GM19455 (cell line): ENCODE measurements around the gene TRIM37.

ENCODE experiments used
- ATAC-seq: cut with Tn5 transposase; IDR thresholded peaks from one replicate; pipeline ENCODE4 v1.9.1; 2021; ENCODE audit not compliant: unreplicated experiment

Gene TRIM37

DNA sequence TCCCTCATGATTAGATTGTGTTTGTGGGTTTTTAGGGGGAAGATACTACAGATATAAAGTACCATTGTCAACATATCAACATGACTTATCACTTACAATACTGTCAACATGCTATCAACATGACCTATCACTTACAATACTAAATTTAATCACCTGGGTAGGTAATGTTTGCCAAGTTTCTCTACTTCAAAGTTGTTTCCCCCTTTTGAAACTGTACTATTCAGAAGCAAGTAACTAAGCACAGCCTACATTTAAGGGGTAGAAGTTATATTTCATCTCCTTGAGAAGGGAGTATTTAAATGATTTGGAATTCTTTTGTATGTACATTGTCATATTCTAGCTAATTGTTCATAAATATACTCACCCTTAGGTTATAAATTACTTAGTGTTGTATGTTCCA, 68.7 kb downstream of the TRIM37 start:
- ATAC-seq, result no peak

DNA sequence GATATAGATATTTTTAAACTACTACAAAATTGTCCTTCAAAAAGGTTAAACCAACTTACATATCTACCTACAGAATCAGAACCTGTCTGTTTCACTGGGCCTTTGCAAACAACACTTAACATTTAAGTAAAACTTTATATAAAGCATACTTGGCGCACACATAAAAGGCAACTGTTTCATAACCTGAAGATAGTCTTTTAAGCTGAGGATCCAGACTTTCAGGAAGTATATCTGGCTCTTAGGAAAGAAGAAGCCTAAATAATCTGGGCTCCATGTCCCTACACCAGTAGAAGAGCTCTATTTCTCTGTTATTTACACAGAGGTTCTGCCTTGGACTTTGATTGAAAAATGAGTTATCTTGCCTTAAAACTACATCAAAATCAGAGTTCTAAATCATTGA, 75.9 kb downstream of the TRIM37 start:
- ATAC-seq, result no peak

DNA sequence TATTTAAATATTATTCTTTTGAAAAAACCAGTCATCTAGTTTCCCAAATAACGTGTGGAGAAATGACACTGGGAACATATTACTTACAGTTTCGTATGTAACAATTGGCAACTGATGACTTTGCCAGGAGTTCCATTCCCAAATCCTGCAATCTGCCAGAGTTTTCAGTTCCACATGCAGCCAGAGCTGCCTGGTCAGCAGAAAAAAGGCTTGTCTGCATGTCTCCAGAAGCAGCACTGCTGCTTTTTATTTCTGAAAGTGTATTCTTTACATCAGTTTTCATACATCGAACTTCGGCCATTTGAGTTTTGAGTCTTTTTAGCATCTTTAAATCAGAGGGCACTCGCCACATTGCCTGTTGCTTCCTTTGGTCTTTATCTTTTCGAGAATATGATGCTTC, 78.4 kb downstream of the TRIM37 start:
- no peak for ATAC-seq

DNA sequence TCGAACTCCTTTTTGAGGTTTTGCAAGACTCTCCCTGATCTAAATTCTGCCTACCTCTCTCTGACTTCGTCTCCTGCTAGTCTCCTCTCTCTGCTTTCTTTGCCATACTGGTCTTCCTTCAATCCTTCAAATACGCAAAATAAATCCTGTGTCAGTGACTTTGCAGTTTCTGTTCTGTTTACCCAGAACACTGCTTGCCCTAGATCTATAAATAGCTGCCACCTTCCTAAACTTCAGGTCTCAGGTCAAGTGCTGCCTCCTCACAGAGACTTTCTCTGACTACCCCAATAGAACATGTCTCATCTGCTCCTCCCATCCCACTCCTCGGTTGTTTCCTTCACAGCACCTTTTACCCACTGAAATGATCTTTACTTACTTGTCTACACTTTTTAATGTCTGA, 78.9 kb downstream of the TRIM37 start:
- no peak for ATAC-seq

DNA sequence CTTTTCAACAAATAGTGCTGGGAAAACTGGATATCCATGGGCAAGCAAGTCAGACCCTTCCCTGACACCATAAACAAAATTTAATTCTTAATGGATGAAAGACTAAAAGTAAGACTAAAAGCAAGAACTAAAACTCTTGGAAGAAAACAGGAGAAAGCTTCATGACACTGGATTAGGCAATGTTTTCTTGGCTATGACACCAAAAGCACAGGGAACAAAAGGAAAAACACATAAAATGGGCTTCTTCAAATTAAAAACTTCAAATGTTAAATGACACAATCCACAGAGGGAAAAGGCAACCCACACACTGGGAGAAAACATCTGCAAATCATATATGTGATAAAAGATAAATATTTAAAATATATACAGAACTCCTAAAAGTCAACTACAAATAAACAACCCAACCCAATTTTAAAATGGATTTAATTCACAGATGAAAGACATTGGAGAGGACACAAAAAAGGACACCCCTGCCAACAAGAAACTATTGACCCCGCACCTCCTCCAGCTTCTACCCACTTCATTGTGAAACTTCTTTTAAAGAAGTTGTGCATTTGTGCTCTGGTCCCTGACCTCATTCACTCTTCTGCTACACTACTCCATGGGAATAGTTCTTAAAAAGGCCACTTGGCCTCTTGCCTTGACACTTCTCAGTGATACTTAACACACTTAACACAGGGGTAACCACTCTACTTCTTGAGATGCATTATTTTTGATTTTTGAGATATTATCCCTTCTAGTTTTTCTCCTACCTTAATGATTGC, 80.3 kb downstream of the TRIM37 start:
- no peak for ATAC-seq

DNA sequence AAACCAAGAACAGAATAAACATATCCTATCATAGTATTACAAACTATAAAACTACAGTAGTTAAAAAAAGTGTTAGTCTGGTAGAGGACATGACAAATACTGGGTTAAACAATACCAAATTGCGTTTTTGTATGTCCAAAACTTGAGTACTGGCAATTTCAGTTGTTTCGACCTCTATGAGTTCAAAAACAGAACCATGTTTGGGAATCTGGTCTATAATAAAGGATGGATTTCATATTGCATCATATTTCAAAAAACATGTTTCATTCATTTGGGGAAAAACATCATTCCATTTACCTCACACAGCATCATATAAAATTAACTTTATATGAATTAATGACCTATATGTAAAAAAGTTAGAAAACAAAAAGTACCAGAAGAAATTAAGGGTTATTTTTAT, 81.8 kb downstream of the TRIM37 start:
- ATAC-seq, result no peak

DNA sequence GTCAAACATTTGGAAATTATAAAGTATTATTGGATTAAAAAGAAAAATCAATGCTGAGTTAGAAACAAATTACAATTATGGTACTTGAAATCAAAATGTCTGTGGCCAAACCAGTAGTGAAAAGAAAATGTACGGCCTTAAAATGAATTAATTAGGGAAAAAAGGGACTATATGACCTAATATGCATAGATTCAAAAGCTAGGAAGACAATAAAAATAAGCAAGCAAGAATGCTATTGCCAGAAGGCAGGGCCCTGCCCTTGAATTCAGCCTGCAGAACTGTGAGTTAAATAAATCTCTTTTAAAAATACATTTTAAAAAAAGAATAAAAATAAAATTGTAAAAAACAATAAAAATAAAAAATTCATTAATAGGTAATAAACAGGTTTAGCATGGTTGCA, 88.7 kb downstream of the TRIM37 start:
- ATAC-seq, result no peak

DNA sequence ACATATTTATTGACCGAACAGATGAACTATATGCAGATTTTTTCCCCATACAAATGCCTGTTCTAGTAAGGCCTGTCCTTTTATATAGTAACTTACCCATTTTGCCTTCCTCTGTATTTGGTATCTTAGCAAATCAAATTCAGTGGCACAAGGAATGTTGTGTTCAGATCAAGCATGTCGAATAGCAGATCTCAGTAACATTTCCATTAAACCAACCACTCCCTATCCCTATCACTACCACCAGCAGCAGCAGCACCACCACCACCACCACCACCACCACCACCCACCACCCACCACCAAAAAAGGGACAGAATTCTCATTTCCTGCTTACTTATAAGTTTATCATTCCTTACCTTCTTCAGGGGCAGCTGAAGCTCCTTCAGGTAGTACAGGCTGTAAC, 94.7 kb downstream of the TRIM37 start:
- ATAC-seq, result no peak

DNA sequence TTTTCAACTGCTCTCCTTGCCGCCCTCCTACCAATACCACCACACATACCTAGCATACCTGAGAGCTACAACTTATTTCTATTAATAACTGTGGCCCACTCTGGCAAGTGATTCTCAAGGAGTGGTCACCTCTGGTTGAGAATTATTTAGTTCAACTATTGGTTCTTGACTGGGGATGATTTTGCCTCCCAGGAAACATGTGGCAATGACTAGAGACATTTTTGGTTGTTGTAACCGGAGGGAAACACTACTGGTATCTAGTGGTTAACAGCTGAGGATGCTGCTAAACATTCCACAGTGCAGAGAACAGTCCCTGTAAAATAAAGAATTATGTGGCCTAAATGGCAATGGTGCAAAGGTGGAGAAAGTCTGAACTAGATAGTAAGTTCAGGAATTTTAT, 96.7 kb downstream of the TRIM37 start:
- no peak for ATAC-seq

DNA sequence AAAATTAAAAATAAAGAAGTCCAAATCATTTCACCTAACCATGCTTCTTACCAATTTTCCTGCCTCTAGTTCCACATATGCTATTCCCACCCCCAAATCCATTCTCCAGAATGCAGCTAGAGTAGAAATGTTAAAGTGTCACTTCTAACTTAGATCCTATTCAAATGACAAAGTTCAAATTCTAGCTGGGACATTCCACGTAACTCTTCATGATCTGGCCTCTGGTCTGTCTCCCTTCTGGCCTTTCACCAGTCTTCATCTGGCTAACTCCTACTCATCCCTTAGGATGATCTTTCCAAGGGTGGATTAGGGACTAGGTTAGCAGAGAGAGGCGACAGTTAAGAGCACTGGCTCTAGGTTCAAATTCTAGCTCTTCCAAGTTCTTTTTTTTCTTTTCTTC, 97.9 kb downstream of the TRIM37 start:
- no peak for ATAC-seq

DNA sequence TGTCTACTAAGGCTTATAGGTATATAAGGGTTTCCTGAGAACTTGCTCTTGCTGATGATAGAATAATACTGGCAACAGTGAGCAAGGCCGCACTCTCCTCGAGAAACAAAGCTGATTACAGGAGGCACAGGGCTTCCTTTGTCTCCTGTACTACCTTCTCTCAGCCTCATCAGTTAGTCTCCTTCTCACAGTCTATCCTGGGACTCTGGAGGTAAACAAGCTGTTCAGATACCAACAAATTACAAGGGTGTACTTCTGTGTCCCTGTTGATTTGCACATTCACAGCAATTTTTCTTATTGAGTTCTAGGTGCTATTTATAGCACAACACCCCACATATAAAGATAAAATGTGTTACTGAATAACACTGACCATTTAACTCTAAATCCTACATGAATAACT, 98.7 kb downstream of the TRIM37 start:
- no peak for ATAC-seq

DNA sequence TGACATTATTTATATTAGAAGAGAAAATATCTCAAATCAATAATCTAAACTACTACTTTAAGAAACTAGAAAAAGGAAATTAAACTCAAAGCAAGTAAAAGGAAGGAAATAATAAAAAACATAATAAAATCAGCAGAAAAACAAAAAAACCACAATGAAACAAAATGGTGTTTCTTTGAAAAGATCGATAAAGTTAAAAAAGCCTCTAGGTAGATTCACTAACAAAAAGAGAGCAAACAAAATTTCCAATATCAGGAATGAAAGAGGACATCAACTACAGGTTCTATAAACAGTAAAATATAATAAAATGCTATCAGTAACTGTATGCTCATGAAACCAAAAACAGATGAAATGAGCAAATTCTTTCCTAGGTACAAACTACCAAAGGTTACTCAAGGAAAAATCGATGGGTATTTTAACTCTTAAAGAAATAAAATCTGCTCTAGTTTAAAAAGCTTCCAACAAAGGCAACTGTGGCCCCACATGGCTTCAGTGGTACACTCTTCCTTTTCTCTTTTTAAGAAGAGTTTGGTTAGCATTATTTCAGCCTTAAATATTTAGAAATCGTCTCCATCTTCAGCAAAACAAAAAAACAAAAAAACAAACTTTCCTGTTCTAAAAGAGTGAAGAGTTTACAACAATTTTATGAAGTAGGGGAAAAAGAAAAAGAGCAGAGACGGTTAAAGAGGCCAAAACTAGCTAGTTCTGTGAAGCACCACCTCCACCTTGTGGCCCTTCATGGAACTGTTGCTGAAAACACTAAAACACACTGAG, 102.2 kb downstream of the TRIM37 start:
- no peak for ATAC-seq

DNA sequence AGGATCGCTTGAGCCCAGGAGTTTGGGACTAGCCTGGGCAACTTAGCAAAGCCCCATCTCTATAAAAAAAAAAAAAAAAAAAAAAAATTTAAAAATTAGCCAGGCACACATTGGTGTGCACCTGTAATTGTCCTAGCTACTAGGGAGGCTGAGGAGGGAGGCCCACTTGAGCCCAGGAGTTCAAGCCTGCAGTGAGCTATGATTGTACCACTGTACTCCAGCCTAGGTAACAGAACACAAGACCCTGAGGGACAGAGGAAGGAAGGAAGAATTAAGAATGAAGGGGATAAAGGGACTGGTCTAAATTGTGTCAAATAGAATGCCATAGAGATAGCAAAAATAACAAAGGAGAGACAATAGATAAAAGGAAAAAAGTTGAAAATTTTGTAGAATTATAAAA, 102.8 kb downstream of the TRIM37 start:
- no peak for ATAC-seq

DNA sequence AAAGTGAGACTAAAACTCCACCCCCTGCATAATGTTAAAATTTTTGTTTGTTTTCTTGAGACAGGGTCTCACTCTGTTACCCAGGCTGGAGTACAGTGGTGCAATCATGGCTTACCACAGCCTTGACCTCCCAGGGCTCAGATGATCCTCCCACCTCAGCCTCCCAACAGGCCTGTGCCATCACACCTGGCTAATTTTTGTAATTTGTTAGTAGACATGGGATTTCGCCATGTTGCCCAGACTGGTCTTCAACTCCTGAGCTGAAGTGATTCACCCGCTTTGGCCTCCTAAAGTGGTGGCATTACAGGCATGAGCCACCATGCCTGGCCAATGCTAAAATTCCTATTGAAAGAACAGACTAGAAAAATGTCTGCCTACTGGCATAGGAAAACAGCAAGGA, 103.8 kb downstream of the TRIM37 start:
- no peak for ATAC-seq

DNA sequence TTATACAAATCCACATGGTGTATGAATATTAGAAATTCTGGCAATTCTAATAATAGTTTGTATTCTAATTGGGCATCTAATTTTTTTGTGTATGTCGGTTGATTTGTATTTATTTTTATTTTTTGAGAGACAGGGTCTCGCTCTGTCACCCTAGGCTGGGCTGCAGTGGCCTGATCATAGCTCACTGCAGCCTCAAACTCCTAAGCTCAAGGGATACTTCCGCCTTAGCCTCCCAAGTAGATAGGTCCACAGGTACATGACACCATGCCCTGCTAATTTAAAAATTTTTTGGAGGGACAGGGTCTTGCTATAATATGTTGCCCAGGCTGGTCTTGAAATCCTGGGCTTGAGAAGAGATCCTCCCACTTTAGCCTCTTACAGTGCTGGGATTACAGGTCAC, 104.6 kb downstream of the TRIM37 start:
- no peak for ATAC-seq

DNA sequence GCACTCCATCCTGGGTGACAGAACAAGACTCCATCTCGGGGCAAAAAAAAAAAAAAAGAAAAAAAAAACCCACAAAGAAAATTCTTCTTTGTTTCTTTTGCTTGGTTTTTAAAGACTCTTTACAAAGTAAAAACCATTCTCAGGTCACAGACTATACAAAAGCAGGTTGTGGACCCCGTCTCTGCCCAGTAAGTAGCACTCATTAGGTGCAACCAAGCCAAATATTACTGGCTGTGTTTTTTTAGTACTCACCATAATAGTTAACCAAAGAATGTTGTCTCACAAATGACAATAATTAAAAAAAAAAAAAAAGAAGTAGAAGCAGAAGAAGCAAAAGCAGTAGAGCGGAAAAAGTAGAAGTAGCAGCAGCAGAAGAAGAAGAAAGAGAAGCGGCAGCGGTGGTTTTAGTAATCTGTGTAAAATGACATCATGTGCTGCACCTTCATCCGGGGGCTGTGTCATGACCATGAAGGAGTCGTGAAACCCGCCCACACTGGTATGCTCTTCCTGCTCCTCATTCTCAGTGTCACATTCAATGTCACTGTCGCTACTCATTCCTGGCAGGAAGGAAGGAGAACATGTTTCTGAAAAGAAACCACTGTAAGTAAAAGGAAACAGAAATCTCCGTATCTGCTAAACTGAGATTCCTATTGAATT, 105.4 kb downstream of the TRIM37 start:
- ATAC-seq, result peak; percentile 89

DNA sequence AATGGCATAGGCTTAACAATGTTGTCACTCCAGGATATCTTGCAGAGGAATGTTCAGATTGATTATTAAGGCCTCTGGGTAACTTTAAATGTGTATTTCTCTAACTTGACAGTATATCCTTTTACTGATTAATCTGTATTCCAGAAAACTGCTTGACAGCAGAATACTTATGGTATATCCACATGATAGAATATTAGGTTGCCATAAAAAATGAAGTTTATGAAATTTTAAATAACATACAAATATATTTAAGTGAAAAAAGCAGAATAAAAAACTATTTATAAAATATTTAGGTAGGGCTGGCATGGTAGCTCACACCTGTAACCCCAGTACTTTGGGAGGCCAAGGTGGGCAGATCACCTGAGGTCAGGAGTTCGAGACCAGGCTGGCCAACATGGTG, 106.7 kb downstream of the TRIM37 start:
- ATAC-seq, result no peak

DNA sequence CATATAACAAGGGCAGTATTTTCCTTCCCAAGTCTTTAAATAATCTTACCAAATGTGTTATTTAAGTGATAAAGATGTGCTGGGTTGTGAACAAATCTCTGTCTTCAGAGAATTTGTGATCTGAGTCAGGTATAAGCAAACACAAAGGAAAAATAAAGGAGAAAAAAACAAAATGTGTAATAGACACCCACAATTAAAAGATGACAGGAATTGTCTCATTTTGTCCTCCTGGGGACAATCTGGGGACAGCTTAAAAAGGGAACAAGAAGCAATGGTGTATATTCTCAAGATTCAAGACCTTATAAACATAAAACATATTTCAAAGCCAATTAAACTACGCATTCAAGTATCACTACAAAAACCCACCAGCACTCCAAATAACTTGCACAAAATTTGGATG, 107.2 kb downstream of the TRIM37 start:
- ATAC-seq, result no peak

DNA sequence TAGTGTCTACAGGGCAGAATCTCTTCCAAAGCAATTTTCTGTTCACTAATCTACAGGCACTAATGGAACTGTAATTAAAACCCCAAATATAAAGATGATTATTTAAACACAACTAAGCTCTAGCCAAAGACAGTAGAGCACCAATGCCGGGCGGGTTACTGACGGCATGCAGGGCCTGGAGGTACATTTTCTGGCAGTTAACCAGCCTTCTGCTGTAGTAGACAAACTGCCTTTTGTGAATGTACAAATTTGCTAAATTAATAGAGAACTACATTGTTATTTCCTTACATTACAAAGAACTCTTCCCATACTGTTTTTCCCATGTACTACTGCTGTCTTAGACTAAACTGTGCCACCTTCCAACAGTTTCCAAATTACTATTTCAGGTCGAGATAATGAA, 107.8 kb downstream of the TRIM37 start:
- ATAC-seq, result no peak

DNA sequence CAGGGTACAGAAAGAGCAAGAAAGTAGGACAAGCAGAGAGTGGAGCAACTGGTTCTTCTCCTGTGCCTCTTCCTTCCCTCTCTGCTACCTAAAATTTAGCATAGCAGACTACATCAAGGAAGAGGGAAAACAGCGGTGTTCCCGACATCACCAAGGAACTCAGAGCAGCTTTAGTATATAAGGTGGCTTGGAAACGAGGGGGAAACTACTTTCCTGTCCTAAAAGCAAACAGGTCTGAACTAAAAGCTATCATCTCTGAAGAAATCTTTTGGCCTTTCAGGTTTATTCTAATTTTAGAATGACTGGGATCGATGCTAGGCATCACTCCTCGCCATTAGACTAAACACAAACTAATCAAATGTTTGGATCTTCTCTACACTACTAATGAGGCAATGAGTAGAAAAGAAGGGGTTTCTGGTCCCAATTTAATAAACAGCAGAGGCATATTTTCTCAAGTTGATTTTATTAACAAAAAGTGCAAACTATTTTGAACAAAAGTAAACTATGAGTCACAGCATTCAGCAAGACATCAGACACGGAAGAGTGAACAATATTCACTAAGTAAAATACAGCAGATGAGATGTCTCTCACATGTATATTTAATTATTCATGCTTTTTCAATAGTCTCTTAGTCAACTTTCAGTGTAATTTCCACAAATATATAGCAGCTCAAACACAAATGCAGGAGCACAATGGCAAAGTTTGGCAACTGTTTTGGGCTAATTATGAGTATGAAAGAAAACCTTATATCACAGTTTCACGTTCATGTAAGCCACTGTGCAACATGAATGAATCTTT, 108.7 kb downstream of the TRIM37 start:
- ATAC-seq, result no peak

DNA sequence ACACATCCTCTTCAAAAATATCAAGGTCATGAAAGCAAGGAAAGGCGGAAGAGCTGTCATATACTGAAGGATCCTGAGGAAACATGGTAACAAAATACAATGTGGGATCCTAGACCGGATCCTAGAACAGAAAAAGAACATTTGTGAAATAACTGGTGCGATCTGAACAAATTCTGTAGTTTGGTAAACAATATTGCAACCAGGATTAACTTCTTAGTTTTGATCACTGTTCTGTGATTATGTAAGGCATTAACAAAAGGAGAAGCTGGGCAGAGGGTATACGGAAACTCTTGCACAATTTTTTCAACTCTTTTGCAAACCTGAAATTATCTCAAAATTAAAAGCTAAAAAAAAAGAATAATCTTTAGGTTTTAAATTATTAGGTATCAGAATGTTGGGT, 109.7 kb downstream of the TRIM37 start:
- no peak for ATAC-seq
